NB4 (cell line): Measurements from ENCODE around the gene NMD3.
"Not testable (repeated sequence)": the region's sequence is repeated elsewhere in the genome, so short reads cannot be mapped to it uniquely, and the experiment has no call there.

Source experiments
- CTCF ChIP-seq: IDR thresholded peaks from one replicate; pipeline ENCODE4 v1.5.1; 2012; ENCODE audit warnings: low read depth, low read length
- MAX ChIP-seq: IDR thresholded peaks from 2 replicates; pipeline ENCODE4 v1.6.1; 2011; ENCODE audit warnings: low read depth, low read length
- POLR2A ChIP-seq: IDR thresholded peaks from 2 replicates; pipeline ENCODE4 v1.6.1; 2011; ENCODE audit warnings: mild to moderate bottlenecking; ENCODE audit not compliant: insufficient read length; ENCODE audit errors: extremely low read depth

GRCh38 chr3:161282387-161282786 lies 61.3 kb downstream of the NMD3 start:
- TF ChIP-seq CTCF, MAX, POLR2A: not testable (repeated sequence)
